HG03103 (cell line): ENCODE results near the gene ZKSCAN1.
A peak's percentile ranks its signal among the peaks of the same experiment; 100 is the strongest.

Experiments
- ATAC-seq: cut with Tn5 transposase; IDR thresholded peaks from one replicate; pipeline ENCODE4 v1.9.1; 2021; ENCODE audit warnings: low read depth; ENCODE audit not compliant: unreplicated experiment

ZKSCAN1 gene

GRCh38 chr7:100074841-100075240, 59.4 kb downstream of the ZKSCAN1 start:
- ATAC-seq: no peak

- ATAC-seq: no peak
These were observed 60.0 kb downstream of the ZKSCAN1 start for GRCh38 chr7:100075418-100075817.

GRCh38 chr7:100077205-100077604, 61.8 kb downstream of the ZKSCAN1 start:
- no peak for ATAC-seq

GRCh38 chr7:100079024-100079560, 63.7 kb downstream of the ZKSCAN1 start:
- ATAC-seq: no peak

GRCh38 chr7:100080907-100081534, 65.6 kb downstream of the ZKSCAN1 start:
- peak; percentile 19 for ATAC-seq

GRCh38 chr7:100081535-100082102, 66.2 kb downstream of the ZKSCAN1 start, which contains the start of gene ZNF3:
TSS of gene ZNF3 (minus strand) at chr7:100081723. CDS start at chr7:100077357, 4,366 bp downstream.
- peak; percentile 76 for ATAC-seq

- ATAC-seq: no peak
These were observed 67.6 kb downstream of the ZKSCAN1 start for GRCh38 chr7:100082978-100083377.

GRCh38 chr7:100085515-100085914, 70.1 kb downstream of the ZKSCAN1 start:
- no peak for ATAC-seq

- no peak for ATAC-seq
These were observed 71.8 kb downstream of the ZKSCAN1 start for GRCh38 chr7:100087055-100087750.

GRCh38 chr7:100088095-100088620, 72.8 kb downstream of the ZKSCAN1 start:
- no peak for ATAC-seq

GRCh38 chr7:100088621-100089457, 73.4 kb downstream of the ZKSCAN1 start, which contains the start of gene COPS6:
TSS of gene COPS6 (plus strand) at chr7:100088969. CDS start at chr7:100088991, 22 bp downstream.
- ATAC-seq: peak; percentile 50

- ATAC-seq: no peak
These were observed 74.2 kb downstream of the ZKSCAN1 start for GRCh38 chr7:100089458-100090196.

GRCh38 chr7:100090527-100091410, 75.4 kb downstream of the ZKSCAN1 start:
- ATAC-seq: no peak
